Gastrocnemius medialis (tissue), 4 donors: ENCODE results near the gene RPP21. TPM values are rescaled to one million over a fixed set of nuclear protein-coding genes. Genes with fewer than 3 reads are reported as not detected.

Experiments
- ATAC-seq, 2 donors: fragments of 150-250 bp; one replicate each; pipeline ENCODE4 v1.9.1; 2016
- DNase-seq, 2 donors: peaks; one replicate each; pipeline ENCODE4 v3.0.0-alpha.2; 2019
- H3K27ac ChIP-seq, 4 donors: fragments of 200-600 bp; sonication (generic); 1 replicate in 1 of 4; 2 replicates in 3 of 4; pipeline ENCODE4 v1.5.1; 2016 to 2018; ENCODE audit warnings: mild to moderate bottlenecking in 2 of 4, moderate library complexity in 1 of 4
- H3K27me3 ChIP-seq, 3 donors: fragments of 200-600 bp; sonication (generic) in 2 of 3; 1 replicate in 1 of 3; 2 replicates in 2 of 3; pipeline versions ENCODE4 v1.5.1 to v1.6.0; 2016 to 2019; ENCODE audit warnings: mild to moderate bottlenecking in 1 of 3, moderate library complexity in 1 of 3
- H3K36me3 ChIP-seq, 2 donors: fragments of 200-600 bp; sonication (generic) in 1 of 2; one replicate each; pipeline ENCODE4 v1.5.1; 2017 to 2018
- H3K4me1 ChIP-seq, 2 donors: fragments of 200-600 bp; sonication (generic) in 1 of 2; one replicate each; pipeline ENCODE4 v1.5.1; 2016 to 2017; ENCODE audit warnings: mild to moderate bottlenecking in 2 of 2
- H3K4me3 ChIP-seq, 4 donors: fragments of 200-600 bp; sonication (generic) in 3 of 4; 1 replicate in 1 of 4; 2 replicates in 3 of 4; pipeline ENCODE4 v1.5.1; 2016 to 2019; ENCODE audit warnings: mild to moderate bottlenecking in 2 of 4
- H3K9me3 ChIP-seq, 3 donors: fragments of 200-600 bp; sonication (generic) in 2 of 3; 1 replicate in 1 of 3; 2 replicates in 2 of 3; pipeline ENCODE4 v1.5.1; 2016 to 2019
- POLR2A ChIP-seq, 2 donors: fragments of 450-650 bp; IDR thresholded peaks; one replicate each; pipeline ENCODE4 v1.6.1; 2017; ENCODE audit warnings: antibody characterized with exemption in 2 of 2, mild to moderate bottlenecking in 2 of 2, moderate library complexity in 2 of 2
- in situ Hi-C, 4 donors: fragments of 200-750 bp; cut with MboI; loops; one replicate each; pipeline versions ENCODE4 v1.15.0 to v1.8.0; 2017; ENCODE audit warnings: low sequenced_read_pairs in 4 of 4
- intact Hi-C: fragments of 100-400 bp; cut with DNase I; formaldehyde crosslinking; loops from one replicate; pipeline ENCODE4 v1.15.1; 2023; ENCODE audit warnings: low total_unique reads
- total RNA-seq, 4 donors: library from RNA; depleted of rRNA; stranded (reverse); fragments of >200 nt; gene quantifications; one replicate each; pipeline versions ENCODE4 v1.1.0 to v1.2.3, GENCODE V29; 2016
- TF ChIP-seq, protein P1 (sequence below), 5 experiments: fragments of 450-650 bp in 3 of 5; fragments of 200-600 bp in 2 of 5; sonication (generic) in 2 of 5; IDR thresholded peaks in 4 of 5; conservative IDR thresholded peaks in 1 of 5; 1 replicate in 4 of 5; 2 replicates in 1 of 5; pipeline ENCODE4 v1.5.1; 2016 to 2019; ENCODE audit warnings: antibody characterized with exemption in 5 of 5, mild to moderate bottlenecking in 3 of 5, moderate library complexity in 3 of 5

The RPP21 gene
- total RNA-seq, 4 donors from 2014 or later: 44.5 to 103 (median 85.4) TPM

- DNase-seq: no peak
- Histone ChIP-seq H3K9me3 (no peaks in the 10 kb centered on the region), H3K36me3 (peaks cover 0 to 37% of the 10 kb centered on the region in 2 donors), H3K27me3 (no peaks in the 10 kb centered on the region), H3K4me3 (peak overlapping the region; percentile 80 to 91 (median 88)), H3K4me1 (peaks cover 24 to 26% of the 10 kb centered on the region in 2 donors), H3K27ac (peak overlapping the region; percentile 94 to 98 (median 96))
- ATAC-seq: peak; percentile 5 to 11
- in situ Hi-C loops: loop anchor here in 2 of 4 donors (10.0 to 25.0 kb wide), 2 partner anchors 112 to 265 kb away; partner anchors contain the start of genes POLR1H (in 2 of the 2), PPP1R11 (in 2 of the 2) and TRIM26 (in 1 of the 2)
- TF ChIP-seq, protein P1, sequence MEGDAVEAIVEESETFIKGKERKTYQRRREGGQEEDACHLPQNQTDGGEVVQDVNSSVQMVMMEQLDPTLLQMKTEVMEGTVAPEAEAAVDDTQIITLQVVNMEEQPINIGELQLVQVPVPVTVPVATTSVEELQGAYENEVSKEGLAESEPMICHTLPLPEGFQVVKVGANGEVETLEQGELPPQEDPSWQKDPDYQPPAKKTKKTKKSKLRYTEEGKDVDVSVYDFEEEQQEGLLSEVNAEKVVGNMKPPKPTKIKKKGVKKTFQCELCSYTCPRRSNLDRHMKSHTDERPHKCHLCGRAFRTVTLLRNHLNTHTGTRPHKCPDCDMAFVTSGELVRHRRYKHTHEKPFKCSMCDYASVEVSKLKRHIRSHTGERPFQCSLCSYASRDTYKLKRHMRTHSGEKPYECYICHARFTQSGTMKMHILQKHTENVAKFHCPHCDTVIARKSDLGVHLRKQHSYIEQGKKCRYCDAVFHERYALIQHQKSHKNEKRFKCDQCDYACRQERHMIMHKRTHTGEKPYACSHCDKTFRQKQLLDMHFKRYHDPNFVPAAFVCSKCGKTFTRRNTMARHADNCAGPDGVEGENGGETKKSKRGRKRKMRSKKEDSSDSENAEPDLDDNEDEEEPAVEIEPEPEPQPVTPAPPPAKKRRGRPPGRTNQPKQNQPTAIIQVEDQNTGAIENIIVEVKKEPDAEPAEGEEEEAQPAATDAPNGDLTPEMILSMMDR (IDR thresholded peaks at IDR 0.05 in 4 of 5, conservative IDR thresholded peaks at IDR 0.05 in 1 of 5): no peak
- no peak for TF ChIP-seq POLR2A (IDR thresholded peaks at IDR 0.05)
- intact Hi-C loops: loop anchor here (2.0 to 5.0 kb wide), 3 partner anchors 18 to 260 kb away; partner anchors contain the start of genes PPP1R11, RPP21 and TRIM26
Observed at GRCh38 chr6:30327232-30327746, 17.7 kb upstream of the RPP21 start.

- no peak for DNase-seq
Observed at GRCh38 chr6:30328397-30328796, 16.6 kb upstream of the RPP21 start.

DNA sequence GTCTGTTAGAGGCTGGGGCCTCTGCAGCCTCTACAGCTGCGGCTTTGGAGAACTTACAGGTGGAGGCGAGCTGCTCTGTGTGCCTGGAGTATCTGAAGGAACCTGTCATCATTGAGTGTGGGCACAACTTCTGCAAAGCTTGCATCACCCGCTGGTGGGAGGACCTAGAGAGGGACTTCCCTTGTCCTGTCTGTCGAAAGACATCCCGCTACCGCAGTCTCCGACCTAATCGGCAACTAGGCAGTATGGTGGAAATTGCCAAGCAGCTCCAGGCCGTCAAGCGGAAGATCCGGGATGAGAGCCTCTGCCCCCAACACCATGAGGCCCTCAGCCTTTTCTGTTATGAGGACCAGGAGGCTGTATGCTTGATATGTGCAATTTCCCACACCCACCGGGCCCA is 15.6 kb upstream of the RPP21 start:
- Histone ChIP-seq H3K4me3 (no peak overlapping the region), H3K9me3 (no peaks in the 10 kb centered on the region), H3K27ac (no peak overlapping the region), H3K4me1 (peaks cover 19 to 24% of the 10 kb centered on the region in 2 donors), H3K27me3 (no peaks in the 10 kb centered on the region), H3K36me3 (peaks cover 0 to 53% of the 10 kb centered on the region in 2 donors)
- intact Hi-C loops: loop anchor here (5.0 kb wide), 1 partner anchor 262 kb away; the partner anchor contains the start of gene PPP1R11
- DNase-seq (no peak), ATAC-seq (no peak)
- in situ Hi-C loops: loop anchor here in 2 of 4 donors (10.0 to 25.0 kb wide), 2 partner anchors 115 to 267 kb away; partner anchors contain the start of genes POLR1H (in 2 of the 2), PPP1R11 (in 2 of the 2) and TRIM26 (in 1 of the 2)
- TF ChIP-seq, protein P1 (IDR thresholded peaks at IDR 0.05 in 4 of 5, conservative IDR thresholded peaks at IDR 0.05 in 1 of 5): no peak
- no peak for TF ChIP-seq POLR2A (IDR thresholded peaks at IDR 0.05)

More at GRCh38 chr6:30328397-30328796, 16.6 kb upstream of the RPP21 start:
- in situ Hi-C loops (loop anchor here in 2 of 4 donors (10.0 to 25.0 kb wide), 2 partner anchors 114 to 266 kb away; partner anchors contain the start of genes POLR1H (in 2 of the 2), PPP1R11 (in 2 of the 2) and TRIM26 (in 1 of the 2)), intact Hi-C loops (loop anchor here (5.0 kb wide), 1 partner anchor 261 kb away; the partner anchor contains the start of gene PPP1R11)
- peaks cover 22 to 24% of the 10 kb centered on the region in 2 donors for H3K4me1 ChIP-seq
- no peak overlapping the region for H3K27ac ChIP-seq
- H3K27me3 ChIP-seq: no peaks in the 10 kb centered on the region
- H3K9me3 ChIP-seq: no peaks in the 10 kb centered on the region
- peaks cover 0 to 45% of the 10 kb centered on the region in 2 donors for H3K36me3 ChIP-seq
- H3K4me3 ChIP-seq: no peak overlapping the region
- no peak for ATAC-seq
- TF ChIP-seq, protein P1 (IDR thresholded peaks at IDR 0.05 in 4 of 5, conservative IDR thresholded peaks at IDR 0.05 in 1 of 5): no peak
- TF ChIP-seq POLR2A (IDR thresholded peaks at IDR 0.05): no peak

DNA sequence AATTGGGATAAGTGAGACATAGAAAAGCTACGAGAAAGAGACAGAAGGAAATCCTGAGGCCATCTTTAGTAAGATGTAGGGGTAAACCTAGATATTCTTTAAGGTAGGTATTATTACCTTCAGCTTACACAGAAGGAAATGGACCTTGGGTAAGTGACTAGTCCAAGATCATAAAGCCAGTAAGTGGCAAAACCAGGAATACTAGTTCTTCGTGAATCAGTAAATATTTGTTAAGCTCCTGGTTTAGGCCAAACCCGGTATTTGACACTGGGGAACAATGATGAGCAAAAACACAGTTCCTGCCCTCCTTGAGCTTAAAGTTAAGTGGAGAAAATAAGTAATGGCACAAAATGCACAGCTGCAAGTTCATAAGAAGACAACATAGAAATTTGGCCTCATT is 13.0 kb upstream of the RPP21 start:
- H3K9me3 ChIP-seq: no peaks in the 10 kb centered on the region
- H3K4me3 ChIP-seq: no peak overlapping the region
- ATAC-seq (no peak), DNase-seq (no peak)
- peaks cover 0 to 78% of the 10 kb centered on the region in 2 donors for H3K36me3 ChIP-seq
- intact Hi-C loops (no loop called here), in situ Hi-C loops (loop anchor here in 2 of 4 donors (25.0 kb wide), 1 partner anchor 270 kb away; the partner anchor contains the start of genes POLR1H (in 2 of the 2) and PPP1R11 (in 2 of the 2))
- H3K4me1 ChIP-seq: peaks cover 7 to 8% of the 10 kb centered on the region in 2 donors
- H3K27me3 ChIP-seq: no peaks in the 10 kb centered on the region
- H3K27ac ChIP-seq: no peak overlapping the region
- TF ChIP-seq, protein P1 (IDR thresholded peaks at IDR 0.05 in 4 of 5, conservative IDR thresholded peaks at IDR 0.05 in 1 of 5): no peak
- no peak for TF ChIP-seq POLR2A (IDR thresholded peaks at IDR 0.05)
